NCI-H1092 (cell line): ENCODE results near the gene HS3ST1.

Experiments
- DNase-seq: peaks from one replicate; lab custom pipeline; 2025; lab: John Stamatoyannopoulos, UW

The HS3ST1 gene

DNA sequence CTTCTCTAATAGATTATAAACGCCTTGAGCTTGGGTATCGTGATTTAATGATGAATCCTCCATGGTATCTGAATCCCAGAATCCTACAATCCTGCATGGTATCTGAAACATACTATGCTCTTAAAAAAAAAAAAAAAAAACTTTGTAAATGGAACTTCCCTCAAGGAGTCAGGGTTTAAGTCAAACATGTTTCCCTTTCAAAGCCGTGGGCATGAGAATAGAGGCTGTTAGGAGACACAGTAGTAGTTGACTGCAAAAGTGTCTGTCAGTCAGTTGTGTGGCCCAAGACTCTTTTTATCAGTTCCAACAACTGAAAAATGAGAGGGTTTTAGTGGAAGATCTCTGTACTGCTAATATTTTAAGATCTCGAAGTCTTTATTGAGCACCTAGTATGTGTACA lies 2.4 kb upstream of the HS3ST1 start:
- no peak for DNase-seq

DNA sequence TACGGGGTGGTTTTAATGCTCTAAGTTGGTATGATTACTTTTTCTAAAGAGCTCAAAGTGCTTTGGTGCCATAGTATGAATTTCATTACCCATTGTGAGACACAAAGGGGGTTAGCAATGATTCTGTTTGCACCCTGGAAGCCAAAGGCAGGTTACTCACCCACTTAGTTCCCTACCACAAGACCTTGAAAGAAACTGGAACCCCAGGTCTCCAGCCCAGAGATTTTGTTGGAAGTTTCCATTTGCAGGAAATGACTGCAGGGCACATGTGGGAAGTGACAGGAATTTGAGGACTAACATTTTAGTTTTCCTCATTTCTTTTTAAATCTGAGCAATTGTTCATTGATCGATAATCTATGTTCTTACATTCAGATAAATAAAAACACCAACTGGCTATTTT lies 1.8 kb upstream of the HS3ST1 start:
- DNase-seq = no peak

GRCh38 chr4:11429699-11430045 lies 978 bp upstream of the HS3ST1 start:
- no peak for DNase-seq

DNA sequence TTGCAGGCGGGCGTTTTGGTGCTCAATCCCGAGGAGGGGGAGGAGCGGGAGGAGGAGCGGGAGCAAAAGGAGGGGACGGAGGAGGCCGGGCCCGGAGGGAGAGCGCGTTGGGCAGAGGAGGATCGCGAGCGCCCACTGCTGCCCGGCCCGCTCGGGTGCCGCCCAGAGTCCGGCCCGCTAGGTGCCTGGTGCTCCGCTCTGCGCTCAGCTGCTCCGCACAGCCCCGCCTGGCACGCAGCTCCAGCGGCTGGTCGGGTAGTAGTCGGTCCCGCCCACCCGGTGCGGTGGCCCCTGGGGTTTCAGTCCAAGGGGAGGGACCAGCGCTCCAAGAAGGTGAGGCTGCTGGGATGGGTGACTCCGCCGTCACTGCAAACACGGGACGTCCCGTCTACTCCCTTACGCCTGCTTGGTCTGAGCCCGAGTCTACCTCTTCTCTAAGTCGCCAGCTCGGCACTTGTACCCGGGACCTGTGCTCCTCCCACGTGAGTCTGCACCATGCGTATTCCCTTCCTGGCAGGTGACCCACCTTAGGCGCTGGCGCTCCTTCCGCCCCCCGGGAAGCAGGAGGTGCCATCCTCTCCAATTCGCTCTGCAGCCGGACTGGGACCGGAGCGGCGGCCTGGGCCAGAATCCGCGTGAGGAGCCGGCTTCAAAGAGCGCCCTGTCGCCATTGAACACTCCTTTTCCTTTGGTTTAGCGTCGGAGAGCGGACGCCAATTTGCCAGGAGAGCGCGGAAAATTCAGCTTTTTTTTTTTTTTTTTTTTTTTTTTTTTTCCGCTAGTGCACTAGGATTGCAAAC lies 405 bp upstream of the HS3ST1 start:
- DNase-seq = peak; percentile 39

DNA sequence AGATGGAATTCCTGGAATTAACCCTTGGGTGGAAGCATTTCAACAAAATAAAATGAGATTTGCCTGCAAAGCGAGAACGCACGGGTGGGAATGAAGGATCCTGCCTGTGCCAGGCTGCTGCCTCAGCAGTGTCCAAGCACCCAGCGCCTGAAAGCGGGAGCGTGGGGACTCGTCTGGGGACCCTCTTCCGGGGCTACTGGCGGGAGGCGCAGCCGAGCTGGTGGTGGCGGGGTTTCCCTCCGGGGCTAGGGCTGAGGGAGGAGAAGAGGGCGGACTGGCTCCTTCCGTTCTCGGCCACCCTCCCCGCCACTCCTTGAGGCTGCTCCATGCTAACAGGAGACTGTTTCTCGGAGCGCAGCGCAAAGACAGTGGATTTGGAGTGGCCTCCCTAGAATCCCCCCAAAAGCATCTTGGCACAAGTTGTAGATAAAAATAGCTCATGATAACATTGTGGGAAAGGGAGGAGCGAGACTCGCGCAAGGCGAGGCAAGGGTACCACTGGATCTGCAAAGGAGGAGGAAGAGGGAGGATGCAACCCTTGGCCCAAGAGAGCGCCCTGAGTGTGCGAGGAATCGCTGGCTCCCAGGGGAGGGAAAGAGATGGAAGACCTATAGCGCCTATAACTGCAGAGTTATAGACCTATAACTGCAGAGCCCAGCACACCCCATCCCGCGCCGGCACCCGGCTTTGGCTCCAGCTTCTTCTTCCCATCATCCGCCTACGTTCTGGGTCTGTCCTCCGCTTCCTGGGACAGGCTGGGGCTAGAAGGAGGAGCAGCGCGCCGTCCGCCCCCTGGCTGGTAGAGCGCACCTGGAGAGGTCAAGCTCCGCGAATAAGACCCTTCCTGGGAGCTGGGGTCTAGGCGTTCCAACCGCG lies 1.3 kb downstream of the HS3ST1 start:
- no peak for DNase-seq

DNA sequence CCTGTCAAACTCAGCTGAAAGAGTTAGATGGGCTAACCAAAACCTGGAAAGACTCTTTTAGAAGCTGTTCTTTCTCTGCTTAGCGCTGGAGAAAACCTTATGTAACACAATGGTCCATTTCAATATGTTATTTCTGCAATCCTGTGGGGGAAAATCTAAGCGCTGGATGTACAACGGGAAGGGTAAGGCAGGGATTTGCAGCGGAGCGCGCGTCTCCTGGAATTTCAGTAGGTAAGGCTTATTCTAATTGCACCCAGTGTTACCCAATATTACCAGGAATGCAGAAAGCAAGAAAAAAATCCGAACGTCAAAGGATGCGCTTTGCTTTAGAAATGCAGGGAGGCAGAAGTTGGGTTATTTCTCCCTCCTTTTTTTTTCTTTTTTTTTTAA lies 2.0 kb downstream of the HS3ST1 start:
- DNase-seq = no peak

DNA sequence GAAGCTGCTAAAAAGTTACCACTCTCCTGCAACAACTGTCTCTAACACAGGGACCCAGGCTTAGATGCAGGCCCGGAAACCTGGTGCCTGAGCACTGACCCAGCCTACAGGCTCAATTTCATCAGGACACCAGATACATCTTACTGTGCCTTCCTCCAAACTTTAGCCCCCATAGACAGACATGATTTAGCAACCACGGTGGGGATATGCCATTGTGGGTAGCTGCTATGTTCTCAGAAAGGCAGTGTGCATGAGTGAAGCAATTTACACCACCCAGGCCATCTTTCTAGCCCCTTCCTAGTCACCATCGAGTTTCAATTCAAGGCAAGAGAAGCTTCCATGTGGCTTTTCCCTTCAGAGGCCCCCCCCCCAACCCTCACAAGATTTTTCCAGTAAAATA lies 2.7 kb downstream of the HS3ST1 start:
- no peak for DNase-seq

DNA sequence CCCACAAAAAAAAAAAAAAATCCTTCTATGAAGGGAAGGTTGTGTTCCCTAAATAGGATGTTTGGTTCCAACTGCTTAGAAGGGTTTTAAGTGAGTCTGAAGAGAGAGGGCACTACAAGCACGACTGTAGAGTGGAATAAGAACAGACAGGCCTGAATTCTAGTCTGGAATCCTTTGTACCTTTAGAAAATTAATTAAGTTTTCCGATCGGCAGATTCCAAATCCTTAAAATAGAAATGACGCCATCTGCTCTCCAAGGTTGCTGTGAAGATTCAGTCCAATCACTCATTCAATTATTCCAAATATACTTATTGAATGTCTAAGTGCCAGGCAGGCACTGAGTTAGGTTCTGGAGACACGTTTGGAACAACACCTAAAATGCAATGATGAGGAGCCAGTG lies 3.8 kb downstream of the HS3ST1 start:
- DNase-seq = no peak

- peak; percentile 37 for DNase-seq
Observed at GRCh38 chr4:11424000-11424399, 4.7 kb downstream of the HS3ST1 start.

DNA sequence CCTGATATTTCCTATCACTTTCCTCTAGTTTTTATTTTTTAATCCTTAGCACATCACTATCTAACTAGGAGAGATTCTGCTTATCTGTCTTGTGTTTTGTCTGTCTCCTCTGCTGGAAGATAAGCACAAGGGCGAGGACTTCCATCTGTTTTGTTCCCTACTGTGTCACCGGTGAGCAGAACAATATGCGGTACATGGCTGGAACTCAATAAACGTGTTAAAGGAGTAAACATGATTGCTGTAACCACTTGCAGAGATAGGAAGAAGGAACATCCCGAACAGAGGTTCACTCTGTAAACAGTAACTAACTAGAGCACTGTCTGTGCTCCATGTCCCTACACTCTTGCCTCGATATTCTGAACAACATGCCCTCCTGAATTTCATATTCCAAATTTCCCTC lies 5.2 kb downstream of the HS3ST1 start:
- no peak for DNase-seq

DNA sequence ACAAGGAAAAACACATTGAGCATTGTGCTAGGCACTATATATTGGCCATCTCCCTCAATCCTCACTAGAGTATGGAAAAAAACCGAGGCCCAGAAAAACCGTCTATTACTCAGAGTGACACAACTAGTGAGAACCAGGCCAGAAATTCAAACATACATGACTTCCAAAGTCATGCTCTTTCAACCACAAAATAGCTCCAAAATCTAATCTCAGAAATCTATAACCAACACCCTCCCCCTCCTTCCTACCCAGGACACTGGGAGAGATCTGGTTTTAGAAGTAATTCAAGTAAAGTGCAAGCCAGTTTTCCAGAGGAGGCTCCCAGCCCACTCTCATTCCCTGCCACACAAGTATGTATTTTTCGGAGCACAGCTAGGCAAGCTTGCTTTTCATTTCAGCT lies 7.6 kb downstream of the HS3ST1 start:
- DNase-seq = no peak

DNA sequence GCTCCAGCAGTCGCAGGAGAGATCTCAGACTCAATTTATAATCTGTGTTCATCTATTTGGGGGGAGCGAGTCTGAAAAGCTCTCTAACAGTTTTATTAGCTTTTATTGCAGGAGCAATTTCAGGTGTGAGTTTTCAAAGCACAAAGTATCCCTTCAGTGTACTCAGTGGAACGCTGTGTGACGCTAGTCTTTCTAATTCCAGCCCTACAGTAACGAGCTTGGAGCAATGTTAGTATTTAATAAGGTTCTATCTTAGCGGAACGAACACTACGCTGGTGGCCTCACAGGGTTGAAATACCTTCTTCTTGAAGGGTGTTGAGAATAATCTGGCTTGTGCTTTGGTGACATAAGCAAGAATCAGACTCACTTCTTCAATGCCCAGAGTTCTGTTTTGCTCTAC lies 8.4 kb downstream of the HS3ST1 start:
- DNase-seq = no peak

- DNase-seq = no peak
Observed at GRCh38 chr4:11418610-11419009, 10.1 kb downstream of the HS3ST1 start.

DNA sequence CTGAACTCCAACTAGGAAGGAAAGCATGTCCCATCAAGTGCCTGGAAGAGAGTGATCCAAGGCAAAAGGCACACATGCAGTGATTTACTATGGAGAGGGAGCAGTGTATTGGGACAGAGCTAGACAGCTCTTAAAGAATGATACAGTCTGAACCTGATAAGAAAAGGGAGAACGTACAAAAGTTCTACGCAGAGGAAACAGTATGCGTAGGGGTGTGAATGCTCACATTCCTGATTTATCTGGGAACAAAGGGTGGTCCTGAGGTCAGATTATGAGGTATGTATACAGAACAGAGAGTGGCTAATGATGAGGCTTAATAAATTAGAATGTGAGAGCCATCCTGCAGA lies 12.0 kb downstream of the HS3ST1 start:
- DNase-seq = no peak

DNA sequence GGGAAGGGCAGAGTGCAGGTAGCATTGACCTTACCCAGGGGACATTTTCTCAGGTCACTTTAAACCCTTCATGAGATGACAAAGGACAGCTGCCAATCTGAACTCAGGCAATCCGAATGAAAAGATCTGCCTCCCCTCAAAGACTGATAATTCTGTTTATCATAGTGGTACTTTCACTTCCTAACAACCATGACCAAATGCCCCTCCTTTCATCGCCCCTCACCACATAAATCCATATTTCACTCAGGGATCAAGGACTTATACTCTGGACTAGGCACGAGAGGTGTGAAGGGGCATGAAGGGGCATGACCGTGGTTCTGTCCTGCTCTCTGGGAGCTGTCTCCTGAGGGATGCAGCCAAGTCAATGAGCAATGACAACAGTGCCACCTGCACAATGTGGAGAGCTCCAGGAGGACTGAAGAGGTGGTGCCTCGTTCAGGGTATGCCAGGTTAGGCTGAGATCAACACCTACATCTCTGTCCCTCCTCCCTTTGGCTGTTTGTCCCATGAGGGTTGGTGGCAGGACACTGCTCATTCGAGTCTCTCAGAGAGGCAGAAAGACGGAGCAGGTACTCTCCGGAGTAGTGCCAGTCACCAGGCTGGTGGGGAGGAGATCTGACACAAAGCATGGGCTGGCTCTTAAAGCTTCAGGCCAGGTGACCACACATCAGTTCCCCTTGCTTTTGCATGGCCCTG lies 12.5 kb downstream of the HS3ST1 start:
- DNase-seq = no peak

- no peak for DNase-seq
Observed at GRCh38 chr4:11415409-11416070, 13.2 kb downstream of the HS3ST1 start.

DNA sequence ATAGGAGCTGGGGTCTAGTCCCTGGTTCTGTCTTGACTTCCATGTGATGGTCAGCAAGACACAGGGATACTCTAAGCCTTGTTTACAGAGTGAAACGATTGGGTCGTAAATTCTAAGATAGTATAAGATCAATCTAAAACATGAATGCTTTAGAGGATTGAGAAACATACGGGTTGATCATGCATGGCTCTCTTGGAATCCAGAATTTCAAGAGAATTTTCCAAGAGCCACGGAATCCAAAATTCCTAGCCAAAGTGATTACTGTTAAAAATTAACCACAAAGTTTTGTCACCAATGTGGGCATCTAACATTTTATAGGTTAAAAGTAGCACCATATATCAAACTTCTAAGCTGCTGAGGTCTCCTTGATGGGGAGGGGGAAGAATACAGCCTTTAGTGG lies 16.5 kb downstream of the HS3ST1 start:
- no peak for DNase-seq

- no peak for DNase-seq
Observed at GRCh38 chr4:11409632-11410031, 19.1 kb downstream of the HS3ST1 start.

GRCh38 chr4:11408233-11408967 lies 20.3 kb downstream of the HS3ST1 start:
- no peak for DNase-seq

DNA sequence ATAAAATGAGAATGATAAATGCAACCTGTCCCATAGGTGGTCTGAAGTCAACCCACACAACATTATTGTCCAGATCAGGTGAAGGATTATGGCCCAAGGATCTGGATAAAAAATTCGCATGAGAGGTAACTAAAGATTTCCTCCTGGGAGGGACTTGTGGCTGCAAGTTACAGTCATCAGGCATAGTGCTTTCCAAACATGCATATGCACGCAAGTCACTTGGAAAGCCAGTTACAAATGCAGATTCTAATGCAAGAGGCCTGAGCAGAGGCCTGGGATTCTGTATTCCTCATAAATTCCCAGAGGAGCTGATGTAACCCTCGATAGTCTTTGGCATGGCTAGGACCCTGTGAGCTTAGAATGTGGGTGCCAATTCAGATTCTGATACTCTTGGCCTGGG lies 21.1 kb downstream of the HS3ST1 start:
- no peak for DNase-seq

DNA sequence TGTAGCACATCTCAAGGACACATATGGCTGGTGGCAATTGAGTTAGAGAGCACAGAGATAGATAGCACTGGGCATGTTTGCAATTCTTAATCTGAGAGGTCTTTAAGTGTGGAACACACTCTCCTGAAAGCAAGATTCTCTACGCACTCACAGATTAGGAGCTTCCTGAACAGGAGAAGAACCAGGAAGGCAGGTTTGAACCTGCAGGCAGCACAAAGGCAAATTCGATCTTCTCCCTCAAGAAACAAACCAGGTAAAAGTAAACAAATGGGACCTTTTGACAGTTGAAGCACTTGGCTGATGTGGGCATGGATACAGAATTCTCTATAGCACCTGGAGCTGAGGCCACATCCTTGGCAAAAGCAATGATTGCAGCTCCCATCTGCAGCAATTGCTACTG lies 24.3 kb downstream of the HS3ST1 start:
- no peak for DNase-seq

- DNase-seq = no peak
Observed at GRCh38 chr4:11402192-11402591, 26.5 kb downstream of the HS3ST1 start.
